IMR-90 (cell line): ENCODE data around the gene STK17B. TPM values are rescaled to one million over a fixed set of nuclear protein-coding genes. Genes with fewer than 3 reads are reported as not detected.

ENCODE experiments used
- ATAC-seq: fragments of 200-7000 bp; cut with Tn5 transposase; 2 replicates; pipeline ENCODE4 v1.9.1; 2020; ENCODE audit warnings: low read depth, mild to moderate bottlenecking, moderate library complexity
- BruUV-seq: library from RNA; stranded (reverse); fragments of 400-500 nt; replicated peaks from 2 replicates; lab custom pipeline; 2021; lab: Mats Ljungman, UMichigan
- CTCF ChIA-PET: fragments of 300-600 bp; formaldehyde crosslinking; extraction: SDS; loops from one replicate; lab custom pipeline; 2021; ENCODE audit warnings: antibody characterized with exemption; lab: Yijun Ruan, JAX
- POLR2A ChIA-PET: fragments of 300-600 bp; sonication (Branson Sonifier 250); formaldehyde crosslinking; loops from one replicate; lab custom pipeline; 2022; ENCODE audit warnings: antibody characterized with exemption; ENCODE audit not compliant: unreplicated experiment; lab: Charles Lee
- DNase-seq: peaks from one replicate; pipeline ENCODE4 v3.0.0; 2013
- H2AFZ ChIP-seq: replicated peaks from 2 replicates; pipeline ENCODE3; 2013; ENCODE audit warnings: low read length, mild to moderate bottlenecking; ENCODE audit not compliant: poor library complexity
- H2AK5ac ChIP-seq: 2 replicates; pipeline ENCODE4 v1.6.1; 2013; ENCODE audit warnings: low read depth, low read length, inconsistent platforms
- H2AK9ac ChIP-seq: replicated peaks from 2 replicates; pipeline ENCODE3; 2013; ENCODE audit warnings: mild to moderate bottlenecking, low read depth, low read length, moderate library complexity; ENCODE audit not compliant: poor library complexity
- H2BK120ac ChIP-seq: 2 replicates; pipeline ENCODE4 v1.6.1; 2013; ENCODE audit warnings: low read depth, low read length, inconsistent platforms
- H2BK15ac ChIP-seq: 3 replicates; pipeline ENCODE4 v1.6.1; 2013; ENCODE audit warnings: low read depth, low read length, inconsistent platforms
- H2BK20ac ChIP-seq: 2 replicates; pipeline ENCODE4 v1.6.1; 2013; ENCODE audit warnings: low read depth, mild to moderate bottlenecking, inconsistent platforms, low read length, moderate library complexity
- H2BK5ac ChIP-seq: 2 replicates; pipeline ENCODE4 v1.6.1; 2013; ENCODE audit warnings: mild to moderate bottlenecking, low read depth, low read length, inconsistent platforms; ENCODE audit not compliant: poor library complexity, severe bottlenecking
- H3K14ac ChIP-seq: replicated peaks from 2 replicates; pipeline ENCODE4 v1.6.1; 2013; ENCODE audit warnings: low read depth, low read length, inconsistent platforms
- H3K18ac ChIP-seq: 2 replicates; pipeline ENCODE4 v1.6.1; 2013; ENCODE audit warnings: low read depth, low read length, control low read depth
- H3K23ac ChIP-seq: 2 replicates; pipeline ENCODE4 v1.6.1; 2013; ENCODE audit warnings: low read depth, low read length, inconsistent platforms
- H3K27ac ChIP-seq: 2 replicates; pipeline ENCODE4 v1.5.1; 2013; ENCODE audit warnings: mild to moderate bottlenecking, control low read depth, low read length; ENCODE audit not compliant: insufficient read depth
- H3K27me3 ChIP-seq: 2 replicates; pipeline ENCODE4 v1.6.1; 2013; ENCODE audit warnings: low read length; ENCODE audit not compliant: control insufficient read depth, insufficient read depth
- H3K36me3 ChIP-seq: 2 replicates; pipeline ENCODE4 v1.6.1; 2013; ENCODE audit warnings: low read length, mixed read lengths; ENCODE audit not compliant: control insufficient read depth, insufficient read depth
- H3K4ac ChIP-seq: 2 replicates; pipeline ENCODE4 v1.6.1; 2013; ENCODE audit warnings: low read depth, low read length, inconsistent platforms
- H3K4me1 ChIP-seq: 2 replicates; pipeline ENCODE4 v1.6.1; 2013; ENCODE audit warnings: low read length, mixed read lengths; ENCODE audit not compliant: control insufficient read depth, insufficient read depth
- H3K4me2 ChIP-seq: 2 replicates; pipeline ENCODE4 v1.6.1; 2013; ENCODE audit warnings: low read depth, mild to moderate bottlenecking, control low read depth, low read length, moderate library complexity
- H3K4me3 ChIP-seq: 2 replicates; pipeline ENCODE4 v1.5.1; 2013; ENCODE audit warnings: low read depth, mild to moderate bottlenecking, control low read depth, low read length, moderate library complexity; ENCODE audit not compliant: insufficient read depth
- H3K56ac ChIP-seq: 2 replicates; pipeline ENCODE4 v1.6.1; 2013; ENCODE audit warnings: low read length, inconsistent platforms; ENCODE audit not compliant: insufficient read depth; ENCODE audit errors: extremely low read depth
- H3K79me1 ChIP-seq, 2 experiments: 2 replicates each; pipeline ENCODE4 v1.6.1; 2013; ENCODE audit warnings: low read length in 2 of 2, inconsistent platforms in 1 of 2, low read depth in 1 of 2
- H3K9ac ChIP-seq: 2 replicates; pipeline ENCODE4 v1.6.1; 2013; ENCODE audit warnings: low read depth, low read length, control low read depth
- H3K9me1 ChIP-seq: 2 replicates; pipeline ENCODE4 v1.6.1; 2013; ENCODE audit warnings: low read length, inconsistent platforms; ENCODE audit not compliant: insufficient read depth
- H3K9me3 ChIP-seq: 2 replicates; pipeline ENCODE4 v1.6.1; 2013; ENCODE audit warnings: low read length; ENCODE audit not compliant: control insufficient read depth, insufficient read depth
- H4K20me1 ChIP-seq: 2 replicates; pipeline ENCODE4 v1.6.1; 2013; ENCODE audit warnings: low read length, inconsistent platforms; ENCODE audit not compliant: insufficient read depth
- H4K5ac ChIP-seq: 2 replicates; pipeline ENCODE4 v1.6.1; 2013; ENCODE audit warnings: mild to moderate bottlenecking, low read depth, low read length, control low read depth
- H4K8ac ChIP-seq, 2 experiments: 2 replicates each; pipeline ENCODE4 v1.6.1; 2013; ENCODE audit warnings: low read depth in 2 of 2, low read length in 2 of 2, control low read depth in 1 of 2, inconsistent platforms in 1 of 2
- H4K91ac ChIP-seq: 2 replicates; pipeline ENCODE4 v1.6.1; 2013; ENCODE audit warnings: low read depth, low read length, inconsistent platforms; ENCODE audit not compliant: insufficient read depth
- BHLHE40 ChIP-seq: fragments of 150-350 bp; IDR thresholded peaks from 2 replicates; pipeline ENCODE4 v1.6.1; 2016; ENCODE audit warnings: mild to moderate bottlenecking, low read depth, low read length
- CEBPB ChIP-seq: IDR thresholded peaks from 2 replicates; pipeline ENCODE4 v1.6.1; 2012; ENCODE audit warnings: low read depth, low read length, improper control_type of control experiment
- CHD1 ChIP-seq: IDR thresholded peaks from 2 replicates; pipeline ENCODE4 v1.6.1; 2012; ENCODE audit warnings: low read depth, low read length, improper control_type of control experiment
- CTCF ChIP-seq: conservative IDR thresholded peaks from 2 replicates; pipeline ENCODE4 v1.5.1; 2012; ENCODE audit warnings: mild to moderate bottlenecking, low read depth, low read length, improper control_type of control experiment
- ELK1 ChIP-seq: fragments of 150-350 bp; IDR thresholded peaks from 2 replicates; pipeline ENCODE4 v1.6.1; 2016; ENCODE audit warnings: low read depth, mild to moderate bottlenecking, low read length, moderate library complexity, borderline replicate concordance
- MAFK ChIP-seq: IDR thresholded peaks from 2 replicates; pipeline ENCODE4 v1.6.1; 2012; ENCODE audit warnings: low read depth, low read length, improper control_type of control experiment
- MAZ ChIP-seq: IDR thresholded peaks from 2 replicates; pipeline ENCODE4 v1.6.1; 2012; ENCODE audit warnings: low read depth, mild to moderate bottlenecking, low read length, improper control_type of control experiment, moderate library complexity, borderline replicate concordance
- MXI1 ChIP-seq: IDR thresholded peaks from 2 replicates; pipeline ENCODE4 v1.6.1; 2012; ENCODE audit warnings: low read depth, mild to moderate bottlenecking, low read length, moderate library complexity, borderline replicate concordance
- NFE2L2 ChIP-seq: fragments of 150-350 bp; IDR thresholded peaks from 2 replicates; pipeline ENCODE4 v1.6.1; 2016; ENCODE audit warnings: low read depth, mild to moderate bottlenecking, low read length
- POLR2A ChIP-seq: IDR thresholded peaks from 2 replicates; pipeline ENCODE4 v1.6.1; 2012; ENCODE audit warnings: mild to moderate bottlenecking, low read depth, low read length
- RAD21 ChIP-seq: IDR thresholded peaks from 2 replicates; pipeline ENCODE4 v1.6.1; 2012; ENCODE audit warnings: low read length, improper control_type of control experiment
- RCOR1 ChIP-seq: IDR thresholded peaks from 2 replicates; pipeline ENCODE4 v1.6.1; 2012; ENCODE audit warnings: mild to moderate bottlenecking, low read length, improper control_type of control experiment; ENCODE audit not compliant: insufficient replicate concordance
- RFX5 ChIP-seq: IDR thresholded peaks from 2 replicates; pipeline ENCODE4 v1.8.0; 2012; ENCODE audit warnings: low read depth, mild to moderate bottlenecking, low read length, moderate library complexity
- SMC3 ChIP-seq: fragments of 150-350 bp; IDR thresholded peaks from 2 replicates; pipeline ENCODE4 v1.6.1; 2016; ENCODE audit warnings: low read depth, mild to moderate bottlenecking, antibody characterized with exemption, low read length, moderate library complexity
- USF2 ChIP-seq: fragments of 150-350 bp; IDR thresholded peaks from 2 replicates; pipeline ENCODE4 v1.6.1; 2017; ENCODE audit warnings: mild to moderate bottlenecking, antibody characterized with exemption, low read length, low read depth
- WGBS, 2 experiments: methylation state at CpG; one replicate each; pipeline versions ENCODE4 v1.1.5 to v1.1.7; 2013; ENCODE audit warnings: missing lambda C conversion rate in 2 of 2; ENCODE audit not compliant: insufficient read length in 1 of 2; ENCODE audit errors: extremely low coverage in 2 of 2; 5-methylcytosine and 5-hydroxymethylcytosine counted together
- dilution Hi-C: fragments of 300-500 bp; cut with HindIII; formaldehyde crosslinking; loops from one replicate; pipeline ENCODE4 v1.14.3; 2018; ENCODE audit warnings: low sequenced_read_pairs; ENCODE audit not compliant: unreplicated experiment
- in situ Hi-C: fragments of 300-500 bp; cut with MboI; formaldehyde crosslinking; loops from 3 replicates; pipeline ENCODE4 v1.14.3; 2019; ENCODE audit warnings: low sequenced_read_pairs, inconsistent platforms, mixed read lengths
- intact Hi-C: fragments of 100-400 bp; cut with micrococcal nuclease; formaldehyde crosslinking; loops from 2 replicates; pipeline ENCODE4 v1.10.0; 2022
- polyA plus RNA-seq, 3 experiments: library from polyadenylated mRNA; depleted of rRNA; stranded (reverse); fragments of >200 nt; gene quantifications; 2 replicates each; pipeline ENCODE4 v1.2.3, GENCODE V29; 2012; ENCODE audit warnings: low replicate concordance in 1 of 3
- total RNA-seq: library from RNA; depleted of rRNA; stranded (reverse); fragments of >200 nt; gene quantifications from 2 replicates; pipeline ENCODE4 v1.2.3, GENCODE V29; 2012

The STK17B gene
- total and polyA plus RNA-seq, 2 of the 4 experiments (the other 2 are of a cell fraction): 7.5 to 48.9 TPM

DNA sequence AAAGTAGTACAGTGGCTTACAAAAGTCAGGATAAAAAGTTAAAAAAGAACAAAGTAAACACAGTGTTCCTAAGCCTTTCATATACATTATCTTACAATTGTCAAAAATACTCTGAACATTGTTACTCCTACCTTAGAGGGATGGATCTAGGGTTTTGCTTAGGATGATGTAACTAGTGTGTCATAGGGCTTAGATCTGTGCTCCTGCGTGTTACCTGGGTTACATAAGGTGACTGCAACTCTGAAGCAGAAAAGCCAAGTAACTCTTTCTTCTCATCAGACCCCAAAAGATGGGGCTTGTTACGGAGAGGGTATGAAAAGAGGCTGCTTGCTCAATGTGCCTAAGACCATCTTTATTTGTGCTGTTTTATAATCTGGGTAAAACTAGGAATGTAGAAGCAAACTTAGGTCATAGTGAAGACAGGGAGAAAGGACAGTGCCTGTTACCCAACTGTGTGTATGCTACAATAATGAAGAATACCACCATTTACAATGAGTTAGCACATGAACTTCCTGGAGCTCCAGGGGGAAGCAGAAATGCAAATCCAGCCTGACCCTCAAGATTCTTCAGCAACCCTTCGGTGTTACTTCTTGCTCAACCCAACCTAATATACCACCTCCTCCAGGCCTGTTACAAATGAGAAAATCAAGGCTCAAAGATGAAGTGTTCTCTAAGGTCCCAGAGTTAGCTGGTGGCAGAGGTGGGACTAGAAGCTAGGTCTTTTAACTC is 42.0 kb upstream of the STK17B start:
- H2AK9ac ChIP-seq: no peak overlapping the region
- no peaks in the 10 kb centered on the region for H3K36me3 ChIP-seq
- no peak overlapping the region for H3K27ac ChIP-seq
- intact Hi-C loops (no loop called here), dilution Hi-C loops (no loop called here), in situ Hi-C loops (no loop called here)
- WGBS, 2 experiments: no CpG with 5 or more reads among the region's 3 CpGs
- no peak overlapping the region for H3K4ac ChIP-seq
- no peak overlapping the region for H2BK20ac ChIP-seq
- no peaks in the 10 kb centered on the region for H4K20me1 ChIP-seq
- H3K9me1 ChIP-seq: no peaks in the 10 kb centered on the region; the same call in 1 of the 2 replicates
- no peak overlapping the region for H4K91ac ChIP-seq
- H3K9me3 ChIP-seq: no peaks in the 10 kb centered on the region
- ChIA-PET CTCF (interaction anchor here (0.6 to 0.9 kb wide), 2 partner anchors 15 to 117 kb away, joined by 3 read pairs; no protein-coding TSS in a partner anchor), POLR2A (no interaction called here)
- no peak overlapping the region for H3K9ac ChIP-seq
- no peaks in the 10 kb centered on the region for H3K4me1 ChIP-seq
- no peak overlapping the region for H2AK5ac ChIP-seq
- H2BK15ac ChIP-seq: no peak overlapping the region; the same call in 2 of the 3 replicates
- no peaks in the 10 kb centered on the region for H3K27me3 ChIP-seq
- no peak overlapping the region for H2AFZ ChIP-seq
- H3K23ac ChIP-seq: no peak overlapping the region
- no peak overlapping the region for H2BK120ac ChIP-seq
- no peak overlapping the region for H3K4me2 ChIP-seq
- no TSS peak for BruUV-seq
- no peak overlapping the region for H3K18ac ChIP-seq
- H4K5ac ChIP-seq: no peak overlapping the region
- no peak for DNase-seq
- no peak overlapping the region for H4K8ac ChIP-seq
- H2BK5ac ChIP-seq: no peak overlapping the region
- H3K14ac ChIP-seq: 0 out of 2 replicates have a peak overlapping the region, but pooled peaks have one; percentile 17
- ATAC-seq: no peak
- H3K56ac ChIP-seq: no peak overlapping the region
- H3K4me3 ChIP-seq: no peak overlapping the region
- H3K79me1 ChIP-seq: no peaks in the 10 kb centered on the region
- TF ChIP-seq MAFK (no peak), ELK1 (no peak), MXI1 (no peak), CEBPB (no peak), SMC3 (no peak), BHLHE40 (no peak), NFE2L2 (no peak), RAD21 (no peak), USF2 (no peak), POLR2A (no peak), MAZ (no peak), CHD1 (no peak), RCOR1 (no peak), CTCF (no peak), RFX5 (no peak)
